Endothelial cell of umbilical vein (primary cell): ENCODE measurements around the gene MBTPS1. TPM values are rescaled to one million over a fixed set of nuclear protein-coding genes. Genes with fewer than 3 reads are reported as not detected.

ENCODE experiments used
- BruUV-seq: library from RNA; stranded (reverse); fragments of 400-500 nt; replicated peaks from 2 replicates; lab custom pipeline; 2021; lab: Mats Ljungman, UMichigan
- CTCF ChIA-PET: fragments of 300-600, 350-600 bp; sonication (Branson Sonifier 250); formaldehyde crosslinking; loops from one replicate; lab custom pipeline; 2021; ENCODE audit warnings: antibody characterized with exemption, inconsistent platforms; lab: Charles Lee
- POLR2A ChIA-PET: fragments of 300-600, 350-600 bp; sonication (Branson Sonifier 250); formaldehyde crosslinking; loops from one replicate; lab custom pipeline; 2021; ENCODE audit warnings: antibody characterized with exemption, inconsistent platforms; lab: Charles Lee
- DNase-seq: peaks from one replicate; pipeline ENCODE4 v3.0.0-alpha.2; 2011; ENCODE audit warnings: low read depth, low spot score
- FAIRE-seq: peaks from 2 replicates; lab custom pipeline; 2011; peaks lifted over from hg19 to GRCh38; lab: Jason Lieb, UNC
- H2AFZ ChIP-seq: 2 replicates; pipeline ENCODE4 v1.6.0; 2012; ENCODE audit warnings: low read depth, low read length, control low read depth, inconsistent platforms
- H3K27ac ChIP-seq: 2 replicates; pipeline ENCODE4 v1.5.1; 2011; ENCODE audit warnings: low read depth, mild to moderate bottlenecking, control low read depth, low read length, moderate library complexity; ENCODE audit not compliant: insufficient read depth
- H3K27me3 ChIP-seq, 2 experiments: 2 replicates each; pipeline versions ENCODE4 v1.6.0 to v1.6.1; 2011; ENCODE audit warnings: low read length in 2 of 2, mixed read lengths in 1 of 2; ENCODE audit not compliant: control insufficient read depth in 2 of 2, insufficient read depth in 2 of 2
- H3K36me3 ChIP-seq, 2 experiments: 2 replicates in 1 of 2; 3 replicates in 1 of 2; pipeline ENCODE4 v1.5.1; 2011; ENCODE audit warnings: low read length in 2 of 2, mild to moderate bottlenecking in 1 of 2, moderate library complexity in 1 of 2; ENCODE audit not compliant: control insufficient read depth in 2 of 2, insufficient read depth in 2 of 2; ENCODE audit errors: extremely low read depth in 1 of 2
- H3K4me1 ChIP-seq: 3 replicates; pipeline ENCODE4 v1.5.1; 2011; ENCODE audit warnings: mild to moderate bottlenecking, low read length; ENCODE audit not compliant: control insufficient read depth, insufficient read depth; ENCODE audit errors: extremely low read depth
- H3K4me2 ChIP-seq: 2 replicates; pipeline ENCODE4 v1.6.1; 2011; ENCODE audit warnings: low read length, control low read depth, mixed read lengths; ENCODE audit not compliant: insufficient read depth
- H3K4me3 ChIP-seq, 3 experiments: fragments of 200-600 bp in 1 of 3; sonication (generic), shearing (Covaris generic) in 1 of 3; replicated peaks in 1 of 3; 2 replicates each; pipeline ENCODE4 v1.5.1; 2011 to 2016; ENCODE audit warnings: control low read depth in 3 of 3, low read length in 3 of 3, mild to moderate bottlenecking in 2 of 3, inconsistent platforms in 1 of 3, low read depth in 1 of 3, moderate library complexity in 1 of 3; ENCODE audit not compliant: insufficient read depth in 1 of 3
- H3K79me2 ChIP-seq: 2 replicates; pipeline ENCODE4 v1.6.0; 2012; ENCODE audit warnings: low read length, inconsistent platforms; ENCODE audit not compliant: control insufficient read depth, insufficient read depth
- H3K9ac ChIP-seq: replicated peaks from 2 replicates; pipeline ENCODE3; 2011; ENCODE audit warnings: low read length, control low read depth; ENCODE audit not compliant: insufficient read depth; ENCODE audit errors: extremely low read depth
- H3K9me1 ChIP-seq: replicated peaks from 3 replicates; pipeline ENCODE4 v1.6.0; 2011; ENCODE audit warnings: mild to moderate bottlenecking, low read length; ENCODE audit not compliant: control insufficient read depth, insufficient read depth; ENCODE audit errors: extremely low read depth
- H3K9me3 ChIP-seq: replicated peaks from 2 replicates; pipeline ENCODE4 v1.5.1; 2012; ENCODE audit warnings: low read length, inconsistent platforms; ENCODE audit not compliant: control insufficient read depth, insufficient read depth
- H4K20me1 ChIP-seq: replicated peaks from 2 replicates; pipeline ENCODE3; 2011; ENCODE audit warnings: mild to moderate bottlenecking, low read length; ENCODE audit not compliant: control insufficient read depth, insufficient read depth; ENCODE audit errors: extremely low read depth
- CTCF ChIP-seq, 2 donors: IDR thresholded peaks; 1 replicate in 1 of 2; 2 replicates in 1 of 2; pipeline ENCODE4 v1.5.1; 2011; ENCODE audit warnings: low read length in 2 of 2, mild to moderate bottlenecking in 2 of 2, moderate library complexity in 2 of 2, control low read depth in 1 of 2, inconsistent platforms in 1 of 2, low read depth in 1 of 2; ENCODE audit not compliant: insufficient read depth in 1 of 2; ENCODE audit errors: extremely low read depth in 1 of 2
- EZH2 ChIP-seq: IDR thresholded peaks from 2 replicates; pipeline ENCODE4 v1.6.1; 2012; ENCODE audit warnings: borderline replicate concordance, low read depth, mild to moderate bottlenecking, moderate library complexity, low read length, inconsistent platforms; ENCODE audit not compliant: severe bottlenecking
- FOS ChIP-seq: IDR thresholded peaks from 2 replicates; pipeline ENCODE4 v1.6.1; 2011; ENCODE audit warnings: mild to moderate bottlenecking, low read length, moderate library complexity, borderline replicate concordance; ENCODE audit not compliant: insufficient read depth
- GATA2 ChIP-seq: IDR thresholded peaks from 2 replicates; pipeline ENCODE4 v1.7.0; 2011; ENCODE audit warnings: low read depth, mild to moderate bottlenecking, moderate library complexity, mixed read lengths, low read length; ENCODE audit not compliant: insufficient read length, insufficient read depth
- JUN ChIP-seq: IDR thresholded peaks from 2 replicates; pipeline ENCODE4 v1.6.1; 2011; ENCODE audit warnings: borderline replicate concordance, low read depth; ENCODE audit not compliant: insufficient read length, insufficient read depth
- MAX ChIP-seq: IDR thresholded peaks from 2 replicates; pipeline ENCODE4 v1.6.1; 2011; ENCODE audit not compliant: insufficient read depth, insufficient read length
- MYC ChIP-seq: IDR thresholded peaks from one replicate; pipeline ENCODE4 v1.6.1; 2011; ENCODE audit warnings: mild to moderate bottlenecking, low read depth, low read length
- POLR2A ChIP-seq: IDR thresholded peaks from 2 replicates; pipeline ENCODE4 v1.6.1; 2012; ENCODE audit warnings: low read depth, mild to moderate bottlenecking, control low read depth, low read length
- POLR2AphosphoS5 ChIP-seq: IDR thresholded peaks from 2 replicates; pipeline ENCODE4 v1.6.1; 2012; ENCODE audit warnings: low read depth, mild to moderate bottlenecking, control low read depth, low read length, moderate library complexity; ENCODE audit not compliant: insufficient read depth
- dilution Hi-C: fragments of 300-500 bp; cut with MboI; formaldehyde crosslinking; loops from one replicate; pipeline ENCODE4 v1.15.0; 2019; ENCODE audit warnings: low sequenced_read_pairs; ENCODE audit not compliant: extremely low pct_ligation_motif_present
- intact Hi-C: fragments of 100-400 bp; cut with micrococcal nuclease; formaldehyde crosslinking; loops from one replicate; pipeline ENCODE4 v1.10.0; 2022
- polyA plus RNA-seq, 4 experiments: library from polyadenylated mRNA; depleted of rRNA in 3 of 4; stranded (reverse) in 3 of 4; unstranded in 1 of 4; fragments of >200 nt; gene quantifications; 2 replicates each; pipeline versions ENCODE4 v1.2.1 to v1.2.3, GENCODE V29; 2011 to 2012; ENCODE audit warnings: missing spikeins in 1 of 4
- total RNA-seq: library from RNA; stranded (reverse); gene quantifications from 2 replicates; pipeline ENCODE4 v1.2.3, GENCODE V29; 2021

The MBTPS1 gene
- total and polyA plus RNA-seq, 2 donors (not counting 3 experiments of a cell fraction or from before 2014, with no cell fraction given): 82.3 to 99.6 TPM

- Histone ChIP-seq H3K36me3 (peaks cover 0 to 13% of the 10 kb centered on the region in 2 experiments), H3K27ac (no peak overlapping the region), H3K79me2 (peaks cover 77% of the 10 kb centered on the region), H4K20me1 (peaks cover 4% of the 10 kb centered on the region), H3K9me3 (no peaks in the 10 kb centered on the region), H2AFZ (no peak overlapping the region), H3K9me1 (no peaks in the 10 kb centered on the region), H3K27me3 (no peaks in the 10 kb centered on the region), H3K4me2 (no peak overlapping the region), H3K4me3 (no peak overlapping the region), H3K9ac (no peak overlapping the region), H3K4me1 (peaks cover 5% of the 10 kb centered on the region)
- ChIA-PET CTCF (no interaction called here), POLR2A (no interaction called here)
- TF ChIP-seq JUN (no peak), CTCF (IDR thresholded peaks at IDR 0.05; ENCODE audit: extremely low read depth in 1 of 2, insufficient read depth in 1 of 2, low read depth in 1 of 2, low read length in 2 of 2) (no peak), FOS (no peak), POLR2A (no peak)
- DNase-seq (no peak), FAIRE-seq (no peak)
- dilution Hi-C loops: no loop called here
- BruUV-seq: no TSS peak
- intact Hi-C loops: no loop called here
Measured at GRCh38 chr16:84110527-84110926, 6.2 kb downstream of the MBTPS1 start.

- Histone ChIP-seq H3K79me2 (peaks cover 75% of the 10 kb centered on the region), H2AFZ (no peak overlapping the region), H3K9ac (no peak overlapping the region), H3K4me2 (no peak overlapping the region), H3K9me1 (no peaks in the 10 kb centered on the region), H3K27ac (no peak overlapping the region), H3K9me3 (no peaks in the 10 kb centered on the region), H4K20me1 (peaks cover 4% of the 10 kb centered on the region), H3K27me3 (no peaks in the 10 kb centered on the region), H3K4me1 (no peaks in the 10 kb centered on the region), H3K36me3 (peaks cover 0 to 16% of the 10 kb centered on the region in 2 experiments), H3K4me3 (no peak overlapping the region)
- FAIRE-seq (no peak), DNase-seq (no peak)
- TF ChIP-seq GATA2 (no peak), CTCF (IDR thresholded peaks at IDR 0.05; ENCODE audit: extremely low read depth in 1 of 2, insufficient read depth in 1 of 2, low read depth in 1 of 2, low read length in 2 of 2) (no peak), POLR2A (no peak), MYC (no peak), POLR2AphosphoS5 (no peak), MAX (no peak), EZH2 (no peak), FOS (no peak), JUN (no peak)
- intact Hi-C loops (no loop called here), dilution Hi-C loops (no loop called here)
- ChIA-PET POLR2A (no interaction called here), CTCF (no interaction called here)
- BruUV-seq: no TSS peak
Measured at GRCh38 chr16:84109598-84110335, 7.0 kb downstream of the MBTPS1 start.
